Stimulated activated CD8-positive, alpha-beta memory T cell treated with anti-CD3 and anti-CD28 coated beads, Interleukin-15, amount 100 ng/mL, for 4 hours (primary cell): ENCODE measurements around the gene HCRTR1.
"Not testable (repeated sequence)": the region's sequence is repeated elsewhere in the genome, so short reads cannot be mapped to it uniquely, and the experiment has no call there.

ENCODE experiments used
- DNase-seq, 2 donors: peaks; one replicate each; pipeline ENCODE4 v3.0.0-alpha.2; 2020; ENCODE audit warnings: low read depth in 2 of 2

HCRTR1 gene

DNA sequence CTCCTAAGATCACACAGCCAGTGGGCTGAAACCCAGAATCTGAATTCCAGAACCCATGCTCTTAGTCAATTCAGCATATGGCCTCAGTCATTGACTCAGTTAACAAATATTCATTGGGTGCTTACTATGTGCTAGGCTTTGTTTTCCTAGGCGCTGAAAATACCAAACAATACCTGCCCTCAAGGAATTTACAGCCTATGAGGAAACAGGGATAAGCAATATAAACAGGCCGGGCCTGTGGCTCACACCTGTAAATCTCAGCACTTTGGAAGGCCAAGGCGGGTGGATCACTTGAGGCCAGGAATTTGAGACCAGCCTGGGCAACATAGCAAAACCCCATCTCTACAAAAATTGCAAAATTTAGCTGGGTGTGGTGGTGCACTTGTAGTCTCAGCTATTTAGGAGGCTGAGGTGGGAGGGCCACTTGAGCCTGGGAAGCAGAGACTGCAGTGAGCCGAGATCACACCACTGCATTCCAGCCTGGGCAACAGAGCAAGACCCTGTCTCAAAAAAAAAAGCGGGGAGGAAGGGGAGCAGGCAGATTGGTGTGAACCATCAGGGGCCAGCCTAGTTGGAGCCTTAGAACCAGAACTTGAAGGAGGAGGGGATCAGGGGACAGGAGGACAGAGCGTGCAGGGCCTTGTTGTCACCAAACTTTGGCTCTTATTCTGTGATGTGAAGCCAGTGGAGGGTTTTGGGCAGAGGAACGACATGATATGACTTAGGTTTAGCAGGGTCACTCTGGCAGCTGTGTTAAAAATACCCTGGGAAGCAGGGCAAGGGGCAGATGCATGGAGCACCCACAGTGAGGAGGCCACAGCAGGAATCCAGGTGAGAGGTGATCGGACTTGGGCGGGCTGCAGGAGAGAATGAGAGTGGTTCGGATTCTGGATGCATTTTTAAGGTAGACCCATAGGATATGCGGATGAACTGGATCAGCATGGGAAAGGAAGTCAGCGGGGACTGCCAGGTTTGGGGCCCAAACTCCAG is 35.4 kb upstream of the HCRTR1 start:
- no peak for DNase-seq

DNA sequence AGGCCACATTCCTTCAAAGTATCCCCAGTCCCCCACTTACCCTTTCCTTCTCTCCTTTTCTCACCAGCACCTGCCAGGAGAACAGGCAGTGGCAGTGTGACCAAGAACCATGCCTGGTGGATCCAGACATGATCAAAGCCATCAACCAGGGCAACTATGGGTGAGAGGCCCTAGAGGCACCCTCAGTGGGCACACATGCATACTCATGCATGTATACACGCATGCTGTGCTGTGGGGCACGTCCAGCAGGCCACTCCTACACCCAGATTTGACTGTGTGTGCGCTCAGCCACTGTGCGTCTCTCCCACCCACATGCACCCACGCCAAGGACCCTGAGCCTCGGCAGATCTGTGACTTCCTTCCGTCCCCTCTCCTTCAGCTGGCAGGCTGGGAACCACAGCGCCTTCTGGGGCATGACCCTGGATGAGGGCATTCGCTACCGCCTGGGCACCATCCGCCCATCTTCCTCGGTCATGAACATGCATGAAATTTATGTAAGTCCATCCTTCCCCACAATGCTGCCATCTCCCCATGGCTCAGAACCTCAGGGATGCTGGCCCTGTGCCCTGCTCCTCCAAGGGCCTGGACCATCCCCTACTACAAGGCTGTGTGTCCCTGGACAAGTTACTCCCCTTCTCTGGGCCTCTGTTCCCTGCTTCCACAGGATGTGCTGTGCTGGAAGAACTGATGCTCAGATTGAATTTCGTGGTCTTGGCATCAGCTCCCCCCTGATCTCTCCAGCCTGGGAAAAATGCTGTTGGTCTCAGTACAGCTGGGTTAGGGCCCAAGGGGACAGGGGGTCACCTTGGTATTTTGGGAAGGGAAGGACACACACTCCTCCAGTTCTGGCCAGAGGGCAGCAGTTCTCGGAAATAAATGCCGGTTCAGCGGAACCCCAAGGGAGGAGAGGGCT is 34.2 kb upstream of the HCRTR1 start:
- no peak for DNase-seq

DNA sequence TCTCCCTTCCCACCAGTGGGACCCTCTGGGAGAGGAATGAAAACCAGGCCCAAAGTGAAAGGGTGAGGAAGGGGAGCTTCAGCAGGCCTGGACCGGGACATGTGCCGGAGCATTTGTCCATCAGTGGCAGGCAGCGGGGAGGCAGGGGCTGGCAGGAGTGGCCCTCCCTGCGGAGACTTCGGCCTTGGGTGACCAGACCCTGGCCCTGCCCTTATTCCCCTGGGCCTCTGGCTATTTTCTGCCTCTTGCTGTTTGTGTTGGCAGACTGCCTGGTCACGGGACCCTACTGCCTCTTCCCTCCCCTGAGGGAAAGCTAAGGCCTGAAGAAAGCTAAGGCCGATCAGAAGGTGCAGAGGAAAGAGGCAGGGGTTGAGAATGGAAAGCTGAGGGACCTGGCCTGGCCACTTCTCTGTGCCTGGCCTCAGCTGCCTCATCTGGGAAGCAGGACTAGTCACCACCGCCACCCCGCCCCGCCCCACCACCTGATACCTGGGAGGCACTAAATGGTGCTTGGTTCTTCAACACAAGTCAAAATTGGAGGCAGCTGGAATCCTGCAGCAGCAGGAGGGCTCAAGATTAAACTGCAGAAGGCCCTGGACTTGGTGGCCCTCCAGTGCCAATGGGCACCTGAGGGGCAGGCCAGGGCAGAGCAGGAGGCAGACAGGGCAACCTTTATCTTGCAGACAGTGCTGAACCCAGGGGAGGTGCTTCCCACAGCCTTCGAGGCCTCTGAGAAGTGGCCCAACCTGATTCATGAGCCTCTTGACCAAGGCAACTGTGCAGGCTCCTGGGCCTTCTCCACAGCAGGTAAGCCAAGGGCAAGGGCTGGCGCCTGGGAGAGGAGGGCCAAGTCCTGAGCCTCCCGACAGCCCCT is 33.3 kb upstream of the HCRTR1 start:
- DNase-seq, result no peak

DNA sequence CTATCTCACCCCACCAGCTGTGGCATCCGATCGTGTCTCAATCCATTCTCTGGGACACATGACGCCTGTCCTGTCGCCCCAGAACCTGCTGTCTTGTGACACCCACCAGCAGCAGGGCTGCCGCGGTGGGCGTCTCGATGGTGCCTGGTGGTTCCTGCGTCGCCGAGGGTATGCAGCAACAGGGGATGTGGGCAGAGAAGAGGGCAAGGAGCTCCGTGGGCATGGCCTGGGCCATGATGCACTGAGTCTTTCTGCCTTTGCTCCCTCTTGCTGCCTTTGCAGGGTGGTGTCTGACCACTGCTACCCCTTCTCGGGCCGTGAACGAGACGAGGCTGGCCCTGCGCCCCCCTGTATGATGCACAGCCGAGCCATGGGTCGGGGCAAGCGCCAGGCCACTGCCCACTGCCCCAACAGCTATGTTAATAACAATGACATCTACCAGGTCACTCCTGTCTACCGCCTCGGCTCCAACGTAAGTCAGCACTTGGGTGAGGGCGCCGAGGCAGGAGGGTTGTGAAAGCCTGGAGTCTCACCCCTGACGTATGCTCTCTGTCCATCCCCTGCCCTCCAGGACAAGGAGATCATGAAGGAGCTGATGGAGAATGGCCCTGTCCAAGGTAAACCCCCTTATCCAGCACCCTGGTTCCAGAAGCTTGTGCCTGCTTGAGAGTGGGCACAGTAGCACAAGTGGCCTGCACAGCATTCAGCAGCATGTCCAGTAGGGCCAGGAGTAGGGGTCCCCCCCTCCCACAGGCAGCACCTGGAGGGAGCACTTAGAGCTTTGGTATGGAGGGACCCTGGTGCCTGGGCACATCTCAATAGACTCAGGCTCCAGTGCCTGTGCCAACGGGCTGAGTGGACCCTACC is 32.4 kb upstream of the HCRTR1 start:
- no peak for DNase-seq

DNA sequence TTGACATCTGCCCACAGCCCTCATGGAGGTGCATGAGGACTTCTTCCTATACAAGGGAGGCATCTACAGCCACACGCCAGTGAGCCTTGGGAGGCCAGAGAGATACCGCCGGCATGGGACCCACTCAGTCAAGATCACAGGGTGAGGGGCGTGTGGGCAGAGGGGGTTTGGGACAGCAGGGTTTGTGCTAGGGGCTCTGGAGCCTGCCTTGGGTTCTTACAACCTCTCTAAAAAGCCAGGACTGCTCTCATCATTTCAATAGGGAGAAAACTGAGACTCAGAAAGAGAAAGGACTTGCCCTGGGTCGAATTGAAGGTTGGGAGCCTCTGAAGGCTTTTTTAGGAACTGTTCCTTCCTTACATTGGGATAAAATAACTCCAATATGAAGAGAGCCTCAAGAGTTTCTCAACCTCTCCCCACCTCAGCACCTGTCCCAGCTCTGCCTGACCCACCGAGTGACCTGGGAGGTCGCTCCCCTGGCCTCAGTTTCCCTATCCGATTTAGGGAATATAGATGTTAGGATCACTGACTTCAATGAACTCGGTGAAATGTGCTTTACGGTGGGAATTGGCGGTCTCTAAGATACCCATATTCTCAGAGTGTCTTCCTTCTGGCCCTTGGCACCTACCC is 31.6 kb upstream of the HCRTR1 start:
- no peak for DNase-seq

DNA sequence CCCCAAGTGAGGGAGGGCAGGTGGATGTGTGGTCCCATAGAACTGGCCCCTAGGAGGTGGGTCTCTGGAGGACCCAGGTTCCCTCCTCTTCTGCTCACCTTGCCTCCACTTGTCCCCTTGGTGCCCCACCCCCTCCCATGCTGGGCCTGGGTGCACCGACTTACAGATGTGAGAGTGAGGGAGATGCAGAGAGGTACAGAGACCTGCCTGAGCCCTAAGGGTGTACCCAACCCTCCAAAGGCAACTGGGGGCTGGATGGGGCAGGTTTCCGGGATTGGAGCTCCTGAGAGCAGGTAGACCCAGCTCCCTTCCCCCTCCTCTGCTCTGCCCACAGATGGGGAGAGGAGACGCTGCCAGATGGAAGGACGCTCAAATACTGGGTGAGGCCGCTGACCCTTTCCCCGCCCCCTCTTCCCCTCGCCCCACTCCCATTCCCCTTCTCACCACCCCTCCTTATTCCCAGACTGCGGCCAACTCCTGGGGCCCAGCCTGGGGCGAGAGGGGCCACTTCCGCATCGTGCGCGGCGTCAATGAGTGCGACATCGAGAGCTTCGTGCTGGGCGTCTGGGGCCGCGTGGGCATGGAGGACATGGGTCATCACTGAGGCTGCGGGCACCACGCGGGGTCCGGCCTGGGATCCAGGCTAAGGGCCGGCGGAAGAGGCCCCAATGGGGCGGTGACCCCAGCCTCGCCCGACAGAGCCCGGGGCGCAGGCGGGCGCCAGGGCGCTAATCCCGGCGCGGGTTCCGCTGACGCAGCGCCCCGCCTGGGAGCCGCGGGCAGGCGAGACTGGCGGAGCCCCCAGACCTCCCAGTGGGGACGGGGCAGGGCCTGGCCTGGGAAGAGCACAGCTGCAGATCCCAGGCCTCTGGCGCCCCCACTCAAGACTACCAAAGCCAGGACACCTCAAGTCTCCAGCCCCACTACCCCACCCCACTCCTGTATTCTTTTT is 30.8 kb upstream of the HCRTR1 start:
- DNase-seq, result no peak

DNA sequence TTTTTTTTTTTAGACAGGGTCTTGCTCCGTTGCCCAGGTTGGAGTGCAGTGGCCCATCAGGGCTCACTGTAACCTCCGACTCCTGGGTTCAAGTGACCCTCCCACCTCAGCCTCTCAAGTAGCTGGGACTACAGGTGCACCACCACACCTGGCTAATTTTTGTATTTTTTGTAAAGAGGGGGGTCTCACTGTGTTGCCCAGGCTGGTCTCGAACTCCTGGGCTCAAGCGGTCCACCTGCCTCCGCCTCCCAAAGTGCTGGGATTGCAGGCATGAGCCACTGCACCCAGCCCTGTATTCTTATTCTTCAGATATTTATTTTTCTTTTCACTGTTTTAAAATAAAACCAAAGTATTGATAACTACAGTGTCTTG is 30.2 kb upstream of the HCRTR1 start:
- not testable (repeated sequence) for DNase-seq

DNA sequence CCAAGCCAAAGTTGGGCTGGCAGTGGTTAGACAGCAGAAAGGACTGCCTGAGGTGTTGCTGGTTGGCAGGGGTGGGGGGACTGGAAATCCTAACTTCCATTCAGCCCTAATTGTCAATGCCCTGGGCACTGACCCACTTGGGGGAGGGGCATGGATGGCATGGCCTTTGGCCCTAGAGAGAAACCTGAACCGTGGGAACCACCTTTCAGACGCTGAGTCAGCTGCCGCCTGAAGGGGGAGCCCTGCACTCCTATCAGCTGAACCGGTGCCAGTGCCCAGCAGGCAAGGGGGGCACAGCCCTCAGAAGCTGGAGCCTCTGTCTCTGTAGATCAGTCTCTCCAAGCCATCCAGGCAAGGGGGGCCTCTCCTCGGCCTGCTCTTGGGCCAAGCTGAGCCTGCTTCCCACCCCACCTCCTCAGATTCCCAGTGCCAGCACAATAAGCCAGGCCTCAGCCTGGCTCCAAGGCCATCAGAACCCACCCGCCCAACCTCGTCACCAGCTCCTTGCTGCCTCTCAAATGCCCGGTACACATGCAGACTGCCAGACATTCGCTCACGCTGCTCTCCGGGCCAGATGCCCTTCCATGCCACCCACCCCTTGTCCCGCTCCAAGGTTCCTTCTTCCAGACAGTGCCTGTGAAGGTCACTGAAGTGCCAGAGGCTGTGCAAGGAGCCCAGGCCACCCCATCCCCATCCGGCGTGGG is 29.6 kb upstream of the HCRTR1 start:
- DNase-seq, result no peak

DNA sequence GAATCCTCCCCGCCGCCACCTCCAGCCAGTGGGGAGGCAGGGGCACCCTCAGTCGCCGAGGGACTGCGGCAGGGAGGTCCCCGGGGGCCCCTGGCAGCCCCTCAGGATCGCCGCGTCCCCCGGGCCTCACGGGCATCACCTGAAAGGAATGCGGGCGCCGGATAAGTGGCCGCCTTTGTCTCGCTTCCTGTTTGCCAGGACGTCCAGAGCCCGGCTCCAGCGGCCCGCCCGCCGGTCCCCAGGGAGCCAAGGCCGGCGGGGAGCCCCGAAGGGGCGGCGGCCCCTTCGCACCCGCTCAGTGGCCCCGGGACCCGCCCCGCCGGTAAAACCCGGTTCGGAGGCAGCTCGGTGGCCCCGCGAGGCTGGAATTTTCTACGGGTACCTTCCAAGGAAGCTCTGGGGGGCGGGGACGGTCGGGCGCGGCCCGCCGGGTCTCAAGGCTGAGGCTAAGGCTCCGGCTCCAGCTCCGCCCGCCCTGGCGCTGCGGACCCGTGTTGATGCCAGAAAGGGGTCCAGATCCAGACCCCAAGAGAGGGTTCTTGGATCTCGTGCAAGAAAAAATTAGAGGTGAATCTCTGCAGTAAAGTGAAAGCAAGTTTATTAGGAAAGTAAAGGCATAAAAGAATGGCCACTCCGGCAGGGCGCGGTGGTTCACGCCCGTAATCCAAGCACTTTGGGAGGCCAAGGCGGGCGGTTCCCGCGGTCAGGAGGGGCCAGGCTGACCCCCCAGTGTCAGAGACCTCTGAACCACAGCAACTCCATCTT is 28.6 kb upstream of the HCRTR1 start:
- DNase-seq, result no peak

DNA sequence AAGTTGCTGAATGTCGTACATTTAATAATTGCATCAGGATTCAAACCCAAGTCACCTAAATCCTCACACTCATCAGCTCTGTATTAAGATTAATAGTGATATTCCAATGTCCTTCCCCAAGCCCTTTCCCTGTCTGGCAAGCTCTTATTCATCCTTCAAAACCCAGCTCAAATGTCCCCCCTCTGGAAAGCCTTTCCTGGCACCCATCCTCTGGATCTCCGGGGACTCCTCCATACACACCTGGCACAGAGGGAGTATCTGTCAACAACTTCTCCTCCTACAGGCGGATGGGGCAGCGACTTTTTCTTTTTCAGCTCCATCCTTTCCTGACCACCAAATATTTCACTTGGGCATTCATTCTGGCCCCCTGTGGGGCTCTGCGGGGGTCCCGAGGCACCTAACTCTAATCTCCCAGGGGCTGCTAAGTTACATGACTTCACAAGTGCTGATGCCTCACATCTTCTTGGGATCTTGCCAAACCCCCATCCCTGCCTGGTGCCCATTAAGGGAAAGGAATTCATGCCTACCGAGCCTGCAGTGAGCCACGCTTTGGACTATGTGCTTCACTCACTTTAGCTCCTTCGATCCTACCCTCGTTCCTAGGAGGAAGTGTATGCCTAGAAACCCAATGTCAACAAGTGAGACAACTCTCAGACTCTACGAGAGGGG is 25.9 kb upstream of the HCRTR1 start:
- DNase-seq, result no peak

DNA sequence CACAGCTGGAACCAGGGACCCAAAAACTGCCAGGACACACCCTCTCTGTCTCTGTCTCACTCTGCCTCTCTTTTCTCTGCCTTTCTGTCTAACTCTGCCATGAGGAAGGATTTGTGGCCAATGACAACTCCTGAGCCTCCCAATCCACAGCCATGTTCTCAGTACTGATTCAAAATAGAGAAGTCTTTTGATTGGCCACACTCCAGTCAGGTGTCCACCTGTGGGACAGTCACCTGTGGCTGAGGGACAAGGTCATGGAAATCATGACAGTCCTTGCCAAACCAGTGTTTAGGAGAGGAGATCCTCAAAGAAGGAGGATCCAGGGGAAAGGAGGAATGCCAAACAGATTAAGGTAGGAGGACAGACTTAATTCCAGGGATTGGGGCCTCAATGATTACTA is 25.4 kb upstream of the HCRTR1 start:
- DNase-seq, result no peak

DNA sequence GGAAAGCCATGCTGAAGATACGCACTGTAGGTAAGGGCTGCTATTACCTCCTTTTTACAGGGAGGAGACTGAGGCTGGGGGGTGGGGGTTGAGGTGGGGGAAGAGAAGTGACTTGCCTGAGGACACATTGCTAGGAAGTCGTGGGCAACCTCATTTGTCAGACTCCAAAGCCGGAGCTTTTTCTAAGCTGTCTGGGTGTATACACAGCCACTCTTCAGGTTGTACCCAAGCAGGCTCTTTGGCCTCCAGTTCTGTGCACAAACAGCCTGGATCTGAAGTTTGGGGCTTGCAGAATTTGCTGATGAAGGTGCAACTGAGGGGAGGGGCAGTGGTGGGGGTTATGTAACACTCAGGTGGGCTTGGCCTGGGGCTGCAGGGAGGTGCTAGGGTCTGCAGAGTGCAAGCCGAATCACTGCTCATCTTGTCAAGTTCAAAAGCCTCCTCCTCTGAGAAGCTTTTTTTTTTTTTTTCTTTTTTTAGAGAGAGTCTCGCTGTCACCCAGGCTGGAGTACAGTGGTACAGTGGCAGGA is 24.3 kb upstream of the HCRTR1 start:
- DNase-seq, result no peak

DNA sequence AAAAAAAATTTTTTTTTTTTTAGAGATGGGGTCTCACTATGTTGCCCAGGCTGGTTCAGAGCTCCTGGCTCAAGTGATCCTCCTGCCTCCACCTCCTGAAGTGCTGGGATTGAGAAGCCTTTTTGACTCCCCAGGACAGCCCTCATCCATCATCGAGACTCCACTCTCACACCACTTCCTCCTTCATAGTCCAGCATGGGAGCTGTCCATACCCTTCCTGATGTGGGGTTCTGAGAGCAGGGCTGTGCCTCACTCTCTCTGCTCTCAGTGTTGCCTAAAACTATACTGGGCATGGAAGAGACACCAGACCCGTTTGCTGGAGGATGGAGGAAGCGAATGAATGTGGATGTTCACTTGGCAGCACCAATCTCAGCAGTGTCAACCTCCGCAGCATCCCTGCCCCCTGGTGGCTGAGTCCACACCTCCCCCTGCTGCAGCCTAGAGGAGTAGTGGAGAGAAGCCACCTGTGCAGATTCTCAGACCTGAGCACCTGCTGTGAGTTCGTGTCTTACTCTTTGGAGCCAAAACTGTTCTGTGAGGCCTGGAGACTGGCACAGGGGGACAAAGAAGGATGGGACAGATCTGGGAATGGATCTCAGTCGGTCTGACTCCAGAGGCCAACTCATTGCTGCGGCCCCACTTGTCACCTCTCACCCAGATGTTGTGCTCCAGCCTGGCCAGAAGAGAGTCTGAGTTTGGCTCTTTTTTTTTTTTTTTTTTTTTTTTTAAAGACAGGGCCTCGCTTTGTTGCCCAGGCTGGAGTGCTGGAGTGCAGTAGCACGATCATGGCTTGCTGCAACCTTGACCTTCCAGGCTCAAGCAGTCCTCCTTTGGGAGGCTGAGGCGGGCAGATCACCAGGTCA is 23.5 kb upstream of the HCRTR1 start:
- DNase-seq, result peak in 1 of 2 donors; percentile 18

DNA sequence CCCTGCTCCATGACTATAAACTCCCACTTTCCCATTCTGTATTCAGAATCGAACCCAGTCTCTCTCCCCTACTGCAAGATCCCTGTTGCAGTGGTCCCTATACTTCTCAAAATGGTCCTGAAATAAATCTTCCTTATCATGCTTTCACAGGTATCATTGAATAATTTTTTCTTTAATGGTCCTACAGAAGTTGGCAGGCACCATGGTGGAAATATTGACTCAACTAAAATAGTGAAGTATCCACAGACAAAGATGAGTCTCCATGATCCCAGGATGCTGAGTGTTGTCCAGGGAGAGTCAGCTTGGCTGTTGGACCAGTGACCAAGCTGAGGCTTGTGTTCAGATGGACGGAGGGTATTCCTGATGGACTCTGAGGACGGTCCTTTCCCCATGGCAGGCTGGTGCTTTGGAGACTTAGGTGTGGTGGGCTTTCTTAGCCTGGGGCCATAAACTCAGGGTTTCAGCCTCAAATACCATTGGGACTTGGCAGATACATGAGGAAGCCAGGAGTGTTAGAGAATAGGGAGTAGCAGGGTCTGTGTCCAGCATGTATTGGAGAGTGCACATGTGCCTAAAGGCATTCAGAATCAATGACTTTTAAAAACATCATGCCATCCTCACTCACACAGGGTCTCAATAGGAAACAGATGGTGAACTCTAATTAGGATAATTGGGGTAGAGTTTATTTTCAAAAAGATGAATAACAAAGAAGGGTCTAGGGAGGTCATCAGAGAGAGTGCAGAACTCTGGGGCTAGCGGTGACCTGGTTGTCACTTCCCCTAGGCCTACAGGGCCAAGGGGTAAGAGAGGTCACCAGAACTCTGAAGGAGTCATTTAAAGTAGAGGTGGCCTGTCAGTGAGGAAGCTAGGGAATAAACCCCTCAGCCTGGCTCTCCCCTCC is 21.4 kb upstream of the HCRTR1 start:
- no peak for DNase-seq

DNA sequence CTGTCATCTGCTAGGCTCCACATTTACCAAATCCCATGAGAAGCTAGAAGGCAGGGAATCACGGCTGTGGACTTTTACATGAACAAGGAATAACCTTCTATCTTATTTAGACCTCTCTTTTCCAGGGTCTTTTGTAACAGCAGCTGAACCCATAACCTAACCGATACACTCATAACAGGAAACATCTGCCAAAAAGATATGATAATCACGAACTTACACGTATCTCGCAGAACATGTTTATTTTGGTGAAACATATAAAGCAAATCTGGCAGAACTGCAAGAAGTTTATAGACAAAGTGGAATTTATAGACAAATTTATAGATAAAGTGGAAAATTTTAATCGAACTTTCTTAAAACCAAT is 20.8 kb upstream of the HCRTR1 start:
- DNase-seq, result no peak
